GM18502 (cell line): ENCODE data around the gene SLC16A13.
"Not testable (repeated sequence)": the region's sequence is repeated elsewhere in the genome, so short reads cannot be mapped to it uniquely, and the experiment has no call there.

ENCODE experiments used
- ATAC-seq: cut with Tn5 transposase; IDR thresholded peaks from one replicate; pipeline ENCODE4 v1.9.1; 2021; ENCODE audit warnings: mild to moderate bottlenecking; ENCODE audit not compliant: unreplicated experiment, poor library complexity

The SLC16A13 gene

GRCh38 chr17:7058831-7059447 lies 23.1 kb downstream of the SLC16A13 start:
- no peak for ATAC-seq

GRCh38 chr17:7060165-7060891 lies 24.5 kb downstream of the SLC16A13 start:
- ATAC-seq: no peak

- no peak for ATAC-seq
Observed at GRCh38 chr17:7063518-7064094, 27.8 kb downstream of the SLC16A13 start.

- ATAC-seq: no peak
Observed at GRCh38 chr17:7064261-7064660, 28.4 kb downstream of the SLC16A13 start.

GRCh38 chr17:7067198-7067597 lies 31.4 kb downstream of the SLC16A13 start:
- no peak for ATAC-seq

- ATAC-seq: no peak
Observed at GRCh38 chr17:7068268-7068667, 32.5 kb downstream of the SLC16A13 start.

- ATAC-seq: no peak
Observed at GRCh38 chr17:7070712-7071111, 34.9 kb downstream of the SLC16A13 start.

- ATAC-seq: no peak
Observed at GRCh38 chr17:7072406-7072805, 36.6 kb downstream of the SLC16A13 start.

- no peak for ATAC-seq
Observed at GRCh38 chr17:7074931-7075330, 39.1 kb downstream of the SLC16A13 start.

GRCh38 chr17:7077911-7078546 lies 42.2 kb downstream of the SLC16A13 start:
- no peak for ATAC-seq

GRCh38 chr17:7078711-7079110 lies 42.9 kb downstream of the SLC16A13 start:
- ATAC-seq: no peak

- ATAC-seq: no peak
Observed at GRCh38 chr17:7079581-7080455, 44.0 kb downstream of the SLC16A13 start, which contains the start of gene CLEC10A. Gene CLEC10A, minus strand, starts transcription at chr17:7080251. Its CDS starts 1,439 bp downstream, at chr17:7078812.

- ATAC-seq: no peak
Observed at GRCh38 chr17:7080456-7081041, 44.7 kb downstream of the SLC16A13 start.

- no peak for ATAC-seq
Observed at GRCh38 chr17:7081341-7082062, 45.7 kb downstream of the SLC16A13 start.

- no peak for ATAC-seq
Observed at GRCh38 chr17:7083592-7083991, 47.8 kb downstream of the SLC16A13 start.

GRCh38 chr17:7084088-7084487 lies 48.3 kb downstream of the SLC16A13 start:
- ATAC-seq: no peak

- ATAC-seq: not testable (repeated sequence)
Observed at GRCh38 chr17:7088442-7088841, 52.6 kb downstream of the SLC16A13 start.

GRCh38 chr17:7089570-7089969 lies 53.8 kb downstream of the SLC16A13 start:
- ATAC-seq: not testable (repeated sequence)
